ENCODE measurements around the gene NINJ1.

Gene NINJ1

GRCh38 chr9:93131599-93132286 is 2.3 kb downstream of the NINJ1 start:
- no peaks in the 10 kb centered on the region for H3K9me3 ChIP-seq (ENCODE audit: control insufficient read depth, insufficient read depth, low read length)
- H3K36me3 ChIP-seq (ENCODE audit: control insufficient read depth, insufficient read depth, low read length), result no peaks in the 10 kb centered on the region
- no peak overlapping the region for H3K27ac ChIP-seq (ENCODE audit: low read depth, low read length)
- H3K27me3 ChIP-seq (ENCODE audit: control insufficient read depth, insufficient read depth, low read length), result peaks cover 13% of the 10 kb centered on the region
- H3K9ac ChIP-seq (ENCODE audit: low read depth, low read length), result no peak overlapping the region
- H3K4me3 ChIP-seq (ENCODE audit: low read depth, low read length), result no peak overlapping the region
- H3K4me1 ChIP-seq (ENCODE audit: control insufficient read depth, insufficient read depth, low read length), result peaks cover 23% of the 10 kb centered on the region

GRCh38 chr9:93130861-93131481 is 3.1 kb downstream of the NINJ1 start:
- H3K9ac ChIP-seq (ENCODE audit: low read depth, low read length), result no peak overlapping the region
- no peak overlapping the region for H3K27ac ChIP-seq (ENCODE audit: low read depth, low read length)
- H3K9me3 ChIP-seq (ENCODE audit: control insufficient read depth, insufficient read depth, low read length), result no peaks in the 10 kb centered on the region
- peaks cover 25% of the 10 kb centered on the region for H3K4me1 ChIP-seq (ENCODE audit: control insufficient read depth, insufficient read depth, low read length)
- H3K36me3 ChIP-seq (ENCODE audit: control insufficient read depth, insufficient read depth, low read length), result no peaks in the 10 kb centered on the region
- no peak overlapping the region for H3K4me3 ChIP-seq (ENCODE audit: low read depth, low read length)
- H3K27me3 ChIP-seq (ENCODE audit: control insufficient read depth, insufficient read depth, low read length), result peaks cover 13% of the 10 kb centered on the region

- H3K9me3 ChIP-seq (ENCODE audit: control insufficient read depth, insufficient read depth, low read length), result no peaks in the 10 kb centered on the region
- no peak overlapping the region for H3K4me3 ChIP-seq (ENCODE audit: low read depth, low read length)
- H3K36me3 ChIP-seq (ENCODE audit: control insufficient read depth, insufficient read depth, low read length), result peaks cover 6% of the 10 kb centered on the region; the same call in 1 of the 2 replicates
- peaks cover 24% of the 10 kb centered on the region for H3K4me1 ChIP-seq (ENCODE audit: control insufficient read depth, insufficient read depth, low read length)
- peaks cover 6% of the 10 kb centered on the region for H3K27me3 ChIP-seq (ENCODE audit: control insufficient read depth, insufficient read depth, low read length)
- H3K9ac ChIP-seq (ENCODE audit: low read depth, low read length), result no peak overlapping the region
- no peak overlapping the region for H3K27ac ChIP-seq (ENCODE audit: low read depth, low read length)
Measured at GRCh38 chr9:93129691-93130500, 4.2 kb downstream of the NINJ1 start.

- Histone ChIP-seq H3K4me3 (ENCODE audit: low read depth, low read length) (no peak overlapping the region), H3K4me1 (ENCODE audit: control insufficient read depth, insufficient read depth, low read length) (peaks cover 20% of the 10 kb centered on the region), H3K9ac (ENCODE audit: low read depth, low read length) (no peak overlapping the region), H3K36me3 (ENCODE audit: control insufficient read depth, insufficient read depth, low read length) (peaks cover 10% of the 10 kb centered on the region), H3K9me3 (ENCODE audit: control insufficient read depth, insufficient read depth, low read length) (no peaks in the 10 kb centered on the region), H3K27me3 (ENCODE audit: control insufficient read depth, insufficient read depth, low read length) (no peaks in the 10 kb centered on the region; the same call in 1 of the 2 replicates), H3K27ac (ENCODE audit: low read depth, low read length) (no peak overlapping the region)
Measured at GRCh38 chr9:93129286-93129685, 4.8 kb downstream of the NINJ1 start.

- H3K27me3 ChIP-seq (ENCODE audit: control insufficient read depth, insufficient read depth, low read length), result no peaks in the 10 kb centered on the region
- H3K4me1 ChIP-seq (ENCODE audit: control insufficient read depth, insufficient read depth, low read length), result peaks cover 20% of the 10 kb centered on the region
- H3K27ac ChIP-seq (ENCODE audit: low read depth, low read length), result no peak overlapping the region
- H3K9ac ChIP-seq (ENCODE audit: low read depth, low read length), result no peak overlapping the region
- H3K4me3 ChIP-seq (ENCODE audit: low read depth, low read length), result no peak overlapping the region
- peaks cover 10% of the 10 kb centered on the region for H3K36me3 ChIP-seq (ENCODE audit: control insufficient read depth, insufficient read depth, low read length)
- H3K9me3 ChIP-seq (ENCODE audit: control insufficient read depth, insufficient read depth, low read length), result no peaks in the 10 kb centered on the region
Measured at GRCh38 chr9:93128715-93129224, 5.3 kb downstream of the NINJ1 start.

GRCh38 chr9:93128011-93128714 is 5.9 kb downstream of the NINJ1 start:
- Histone ChIP-seq H3K27me3 (ENCODE audit: control insufficient read depth, insufficient read depth, low read length) (no peaks in the 10 kb centered on the region), H3K36me3 (ENCODE audit: control insufficient read depth, insufficient read depth, low read length) (peaks cover 13% of the 10 kb centered on the region), H3K4me1 (ENCODE audit: control insufficient read depth, insufficient read depth, low read length) (peaks cover 16% of the 10 kb centered on the region), H3K27ac (ENCODE audit: low read depth, low read length) (no peak overlapping the region), H3K4me3 (ENCODE audit: low read depth, low read length) (no peak overlapping the region), H3K9me3 (ENCODE audit: control insufficient read depth, insufficient read depth, low read length) (no peaks in the 10 kb centered on the region), H3K9ac (ENCODE audit: low read depth, low read length) (no peak overlapping the region)

GRCh38 chr9:93127395-93127911 is 6.6 kb downstream of the NINJ1 start:
- Histone ChIP-seq H3K4me1 (ENCODE audit: control insufficient read depth, insufficient read depth, low read length) (peaks cover 10% of the 10 kb centered on the region), H3K4me3 (ENCODE audit: low read depth, low read length) (no peak overlapping the region), H3K9ac (ENCODE audit: low read depth, low read length) (no peak overlapping the region), H3K36me3 (ENCODE audit: control insufficient read depth, insufficient read depth, low read length) (peaks cover 13% of the 10 kb centered on the region), H3K27ac (ENCODE audit: low read depth, low read length) (no peak overlapping the region), H3K9me3 (ENCODE audit: control insufficient read depth, insufficient read depth, low read length) (no peaks in the 10 kb centered on the region), H3K27me3 (ENCODE audit: control insufficient read depth, insufficient read depth, low read length) (no peaks in the 10 kb centered on the region)

GRCh38 chr9:93126825-93127368 is 7.2 kb downstream of the NINJ1 start:
- peaks cover 13% of the 10 kb centered on the region for H3K36me3 ChIP-seq (ENCODE audit: control insufficient read depth, insufficient read depth, low read length)
- no peaks in the 10 kb centered on the region for H3K27me3 ChIP-seq (ENCODE audit: control insufficient read depth, insufficient read depth, low read length)
- no peak overlapping the region for H3K27ac ChIP-seq (ENCODE audit: low read depth, low read length)
- H3K4me3 ChIP-seq (ENCODE audit: low read depth, low read length), result no peak overlapping the region
- no peaks in the 10 kb centered on the region for H3K9me3 ChIP-seq (ENCODE audit: control insufficient read depth, insufficient read depth, low read length)
- no peak overlapping the region for H3K9ac ChIP-seq (ENCODE audit: low read depth, low read length)
- peaks cover 10% of the 10 kb centered on the region for H3K4me1 ChIP-seq (ENCODE audit: control insufficient read depth, insufficient read depth, low read length)

GRCh38 chr9:93126151-93126781 is 7.8 kb downstream of the NINJ1 start:
- Histone ChIP-seq H3K4me1 (ENCODE audit: control insufficient read depth, insufficient read depth, low read length) (peaks cover 10% of the 10 kb centered on the region), H3K27ac (ENCODE audit: low read depth, low read length) (no peak overlapping the region), H3K36me3 (ENCODE audit: control insufficient read depth, insufficient read depth, low read length) (peaks cover 13% of the 10 kb centered on the region), H3K9me3 (ENCODE audit: control insufficient read depth, insufficient read depth, low read length) (no peaks in the 10 kb centered on the region), H3K9ac (ENCODE audit: low read depth, low read length) (no peak overlapping the region), H3K4me3 (ENCODE audit: low read depth, low read length) (no peak overlapping the region), H3K27me3 (ENCODE audit: control insufficient read depth, insufficient read depth, low read length) (no peaks in the 10 kb centered on the region)

GRCh38 chr9:93125331-93125894 is 8.6 kb downstream of the NINJ1 start:
- Histone ChIP-seq H3K36me3 (ENCODE audit: control insufficient read depth, insufficient read depth, low read length) (peaks cover 13% of the 10 kb centered on the region), H3K4me3 (ENCODE audit: low read depth, low read length) (no peak overlapping the region)

More at GRCh38 chr9:93125331-93125894, 8.6 kb downstream of the NINJ1 start:
- Histone ChIP-seq H3K9me3 (ENCODE audit: control insufficient read depth, insufficient read depth, low read length) (no peaks in the 10 kb centered on the region), H3K27ac (ENCODE audit: low read depth, low read length) (no peak overlapping the region), H3K4me1 (ENCODE audit: control insufficient read depth, insufficient read depth, low read length) (peaks cover 10% of the 10 kb centered on the region), H3K27me3 (ENCODE audit: control insufficient read depth, insufficient read depth, low read length) (no peaks in the 10 kb centered on the region), H3K9ac (ENCODE audit: low read depth, low read length) (no peak overlapping the region)

All from HUES48 (cell line).